Kidney (tissue), 14 donors: ENCODE measurements around the gene HNRNPC. TPM values are rescaled to one million over a fixed set of nuclear protein-coding genes. Genes with fewer than 3 reads are reported as not detected.
"Not testable (repeated sequence)": the region's sequence is repeated elsewhere in the genome, so short reads cannot be mapped to it uniquely, and the experiment has no call there.

Experiments used
- DNase-seq, 5 donors: peaks; one replicate each; pipeline ENCODE4 v3.0.0-alpha.2; 2013 to 2020
- FAIRE-seq: peaks from 2 replicates; lab custom pipeline; 2012; peaks lifted over from hg19 to GRCh38; lab: Jason Lieb, UNC
- H3K27ac ChIP-seq, 2 donors: one replicate each; pipeline ENCODE4 v1.7.0; 2013; ENCODE audit warnings: low read depth in 2 of 2, low read length in 2 of 2, inconsistent platforms in 1 of 2
- H3K27me3 ChIP-seq: one replicate; pipeline ENCODE4 v1.7.1; 2013; ENCODE audit warnings: low read length, inconsistent platforms; ENCODE audit not compliant: control insufficient read depth, insufficient read depth
- H3K36me3 ChIP-seq, 3 donors: one replicate each; pipeline versions ENCODE4 v1.7.0 to v1.7.1; 2013; ENCODE audit warnings: low read length in 3 of 3, control low read depth in 1 of 3, inconsistent platforms in 1 of 3; ENCODE audit not compliant: insufficient read depth in 3 of 3, control insufficient read depth in 2 of 3
- H3K4me1 ChIP-seq, 3 donors: one replicate each; pipeline versions ENCODE4 v1.7.0 to v1.7.1; 2013; ENCODE audit warnings: low read length in 3 of 3, inconsistent platforms in 1 of 3, low read depth in 1 of 3; ENCODE audit not compliant: control insufficient read depth in 2 of 3, insufficient read depth in 2 of 3
- H3K4me3 ChIP-seq, 3 donors: one replicate each; pipeline versions ENCODE4 v1.7.0 to v1.8.1; 2013; ENCODE audit warnings: low read length in 3 of 3, control low read depth in 1 of 3, inconsistent platforms in 1 of 3
- H3K9ac ChIP-seq, 3 donors: one replicate each; pipeline versions ENCODE4 v1.7.0 to v1.7.1; 2013; ENCODE audit warnings: low read length in 3 of 3, control low read depth in 1 of 3, inconsistent platforms in 1 of 3
- H3K9me3 ChIP-seq, 3 donors: one replicate each; pipeline versions ENCODE4 v1.7.0 to v1.7.1; 2013; ENCODE audit warnings: low read length in 3 of 3, control low read depth in 1 of 3, inconsistent platforms in 1 of 3; ENCODE audit not compliant: control insufficient read depth in 2 of 3, insufficient read depth in 1 of 3
- intact Hi-C: fragments of 100-400 bp; cut with DNase I; formaldehyde crosslinking; loops from one replicate; pipeline ENCODE4 v1.11.1; 2022
- polyA plus RNA-seq: library from polyadenylated mRNA; stranded (reverse); fragments of 350-450 nt; fragmentation: Illumina TruSeq; extraction: RNeasy Lipid Tissue Mini Kit (QIAGEN cat#74804); gene quantifications from one replicate; pipeline ENCODE4 v1.2.3, GENCODE V29; 2014; ENCODE audit warnings: low read depth, low replicate concordance; ENCODE audit not compliant: insufficient read depth
- total RNA-seq: library from RNA; stranded (reverse); fragmentation: NEBNext Ultra II Directional; extraction: Animal tissue kit (Norgen Biotek cat#: 25700); gene quantifications from one replicate; pipeline ENCODE4 v1.2.1, GENCODE V29; 2021
- TF ChIP-seq, protein P1 (sequence below): IDR thresholded peaks from 3 replicates; pipeline ENCODE4 v1.5.1; 2012; ENCODE audit warnings: mild to moderate bottlenecking, moderate library complexity, borderline replicate concordance; ENCODE audit not compliant: insufficient read depth; ENCODE audit errors: extremely low read depth
- donor health status: control.
- donor health status: control.
- donor health status: control.
- donor health status: control.
- donor health status: control.
- donor health status: DM: yes; HTN: yes; CAD: no.
- donor health status: Normal renal cell carcinoma (clear cell type).

HNRNPC gene
- total and polyA plus RNA-seq, 2 donors from 2014 or later = 398 to 462 TPM

DNA sequence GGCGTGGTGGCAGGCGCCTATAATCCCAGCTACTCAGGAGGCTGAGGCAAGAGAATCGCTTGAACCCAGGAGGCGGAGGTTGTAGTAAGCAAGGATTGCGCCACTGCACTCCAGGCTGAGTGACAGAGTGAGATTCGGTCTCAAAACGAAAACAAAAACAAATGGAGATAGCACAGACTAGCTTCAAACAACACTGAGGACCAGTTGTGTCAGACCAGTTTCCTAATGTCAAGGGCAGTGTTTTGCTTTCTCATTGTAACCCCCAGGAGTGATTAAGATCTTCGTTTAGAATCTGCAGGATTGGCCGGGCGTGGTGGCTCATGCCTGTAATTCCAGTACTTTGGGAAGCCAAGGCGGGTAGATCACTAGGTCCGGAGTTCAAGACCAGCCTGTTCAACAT is 29.1 kb upstream of the HNRNPC start:
- intact Hi-C loops = no loop called here
- Histone ChIP-seq H3K9me3 (no peaks in the 10 kb centered on the region), H3K27ac (no peak overlapping the region), H3K9ac (no peak overlapping the region), H3K4me1 (peaks cover 0 to 2% (median 0%) of the 10 kb centered on the region in 3 donors), H3K4me3 (no peak overlapping the region), H3K36me3 (no peaks in the 10 kb centered on the region), H3K27me3 (no peaks in the 10 kb centered on the region)
- no peak for DNase-seq
- no peak for FAIRE-seq
- TF ChIP-seq, protein P1, sequence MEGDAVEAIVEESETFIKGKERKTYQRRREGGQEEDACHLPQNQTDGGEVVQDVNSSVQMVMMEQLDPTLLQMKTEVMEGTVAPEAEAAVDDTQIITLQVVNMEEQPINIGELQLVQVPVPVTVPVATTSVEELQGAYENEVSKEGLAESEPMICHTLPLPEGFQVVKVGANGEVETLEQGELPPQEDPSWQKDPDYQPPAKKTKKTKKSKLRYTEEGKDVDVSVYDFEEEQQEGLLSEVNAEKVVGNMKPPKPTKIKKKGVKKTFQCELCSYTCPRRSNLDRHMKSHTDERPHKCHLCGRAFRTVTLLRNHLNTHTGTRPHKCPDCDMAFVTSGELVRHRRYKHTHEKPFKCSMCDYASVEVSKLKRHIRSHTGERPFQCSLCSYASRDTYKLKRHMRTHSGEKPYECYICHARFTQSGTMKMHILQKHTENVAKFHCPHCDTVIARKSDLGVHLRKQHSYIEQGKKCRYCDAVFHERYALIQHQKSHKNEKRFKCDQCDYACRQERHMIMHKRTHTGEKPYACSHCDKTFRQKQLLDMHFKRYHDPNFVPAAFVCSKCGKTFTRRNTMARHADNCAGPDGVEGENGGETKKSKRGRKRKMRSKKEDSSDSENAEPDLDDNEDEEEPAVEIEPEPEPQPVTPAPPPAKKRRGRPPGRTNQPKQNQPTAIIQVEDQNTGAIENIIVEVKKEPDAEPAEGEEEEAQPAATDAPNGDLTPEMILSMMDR = no peak

DNA sequence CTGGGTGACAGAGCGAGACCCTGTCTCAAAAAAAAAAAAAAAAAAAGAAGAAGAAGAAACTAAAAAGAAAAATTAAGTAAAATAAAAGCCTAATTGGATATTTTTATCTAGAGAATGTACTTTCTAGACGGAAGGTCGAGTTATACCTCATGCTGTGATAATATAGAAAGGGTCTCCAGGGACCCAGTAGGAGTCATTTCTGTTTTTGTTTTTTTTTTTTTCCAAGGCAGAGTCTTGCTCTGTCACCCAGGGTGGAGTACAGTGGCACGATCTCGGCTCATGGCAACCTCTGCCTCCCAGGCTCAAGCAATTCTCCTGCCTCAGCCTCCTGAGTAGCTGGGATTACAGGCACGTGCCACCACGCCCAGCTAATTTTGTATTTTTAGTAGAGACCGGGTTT is 24.8 kb upstream of the HNRNPC start:
- FAIRE-seq, H3K36me3 ChIP-seq, H3K4me1 ChIP-seq, H3K9ac ChIP-seq, H3K27ac ChIP-seq, intact Hi-C loops, H3K27me3 ChIP-seq, H3K4me3 ChIP-seq, H3K9me3 ChIP-seq: not testable (repeated sequence)
- peak in 1 of 5 donors; percentile 3 for DNase-seq

DNA sequence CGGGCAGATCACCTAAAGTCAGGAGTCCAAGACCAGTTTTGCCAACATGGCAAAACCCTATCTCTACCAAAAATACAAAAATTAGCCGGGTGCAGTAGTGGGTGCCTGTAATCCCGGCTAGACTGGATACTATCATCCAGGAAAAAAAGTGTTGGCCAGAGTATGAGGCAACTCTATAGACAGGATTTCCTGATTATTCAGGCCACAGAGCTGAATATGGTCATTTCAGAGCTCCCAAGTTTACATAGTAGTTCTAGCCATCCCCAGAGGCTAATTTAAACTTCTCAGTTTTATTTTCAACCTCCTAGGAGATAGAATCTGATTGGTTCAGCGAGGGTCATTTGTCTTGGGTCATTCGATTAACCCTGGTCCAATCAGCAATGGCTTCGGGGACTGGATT is 17.9 kb upstream of the HNRNPC start:
- intact Hi-C loops = no loop called here
- DNase-seq = no peak
- TF ChIP-seq, protein P1 = no peak

DNA sequence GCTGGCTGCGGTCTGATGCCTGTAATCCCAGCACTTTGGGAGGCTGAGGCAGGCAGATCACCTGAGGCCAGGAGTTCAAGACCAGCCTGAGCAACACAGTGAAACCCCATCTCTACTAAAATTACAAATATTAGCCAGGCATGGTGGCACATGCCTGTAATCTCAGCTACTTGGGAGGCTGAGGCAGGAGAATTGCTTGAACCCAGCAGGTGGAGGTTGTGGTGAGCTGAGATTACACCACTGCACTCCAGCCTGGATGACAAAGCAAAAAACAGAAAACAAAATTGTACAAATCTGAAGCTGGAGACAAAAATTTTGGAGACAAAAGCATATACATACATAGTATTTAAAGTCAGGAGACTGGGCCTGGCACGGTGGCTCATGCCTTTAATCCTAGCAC is 17.3 kb upstream of the HNRNPC start:
- H3K36me3 ChIP-seq, intact Hi-C loops, H3K4me1 ChIP-seq, DNase-seq, H3K27me3 ChIP-seq, H3K27ac ChIP-seq, H3K9me3 ChIP-seq, H3K9ac ChIP-seq, FAIRE-seq, H3K4me3 ChIP-seq: not testable (repeated sequence)

More for the DNA sequence above, 17.9 kb upstream of the HNRNPC start:
- Histone ChIP-seq H3K36me3 (no peaks in the 10 kb centered on the region), H3K9me3 (no peaks in the 10 kb centered on the region), H3K27ac (no peak overlapping the region), H3K4me1 (no peaks in the 10 kb centered on the region), H3K27me3 (no peaks in the 10 kb centered on the region), H3K9ac (no peak overlapping the region), H3K4me3 (no peak overlapping the region)
- FAIRE-seq = no peak

DNA sequence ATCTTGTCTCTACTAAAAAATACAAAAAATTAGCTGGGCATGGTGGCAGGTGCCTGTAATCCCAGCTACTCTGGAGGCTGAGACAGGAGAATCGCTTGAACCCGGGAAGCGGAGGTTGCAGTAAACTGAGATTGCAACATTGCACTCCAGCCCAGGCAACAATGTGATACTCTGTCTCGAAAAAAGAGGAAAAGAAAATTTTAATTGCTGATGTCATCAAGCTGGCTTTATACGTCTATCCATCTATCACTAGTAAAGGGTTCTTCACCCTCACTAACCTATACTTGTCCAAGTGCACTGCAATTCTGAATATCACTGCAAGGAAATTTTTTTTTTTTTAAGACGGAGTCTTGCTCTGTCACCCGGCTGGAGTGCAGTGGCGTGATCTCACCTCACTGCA is 12.7 kb upstream of the HNRNPC start:
- FAIRE-seq, H3K27me3 ChIP-seq, H3K27ac ChIP-seq: not testable (repeated sequence)

More for the DNA sequence above, 12.7 kb upstream of the HNRNPC start:
- H3K4me3 ChIP-seq, H3K36me3 ChIP-seq, H3K9me3 ChIP-seq, intact Hi-C loops, DNase-seq, H3K4me1 ChIP-seq, H3K9ac ChIP-seq: not testable (repeated sequence)
